WI38 (cell line): Measurements from ENCODE around the gene CACHD1.

Experiments used
- H3K4me3 ChIP-seq: 2 replicates; pipeline ENCODE4 v1.5.1; 2011; ENCODE audit warnings: low read depth, mild to moderate bottlenecking, control low read depth, low read length
- CTCF ChIP-seq: IDR thresholded peaks from 2 replicates; pipeline ENCODE4 v1.5.1; 2012; ENCODE audit warnings: low read depth, mild to moderate bottlenecking, control low read depth, low read length

CACHD1 gene

DNA sequence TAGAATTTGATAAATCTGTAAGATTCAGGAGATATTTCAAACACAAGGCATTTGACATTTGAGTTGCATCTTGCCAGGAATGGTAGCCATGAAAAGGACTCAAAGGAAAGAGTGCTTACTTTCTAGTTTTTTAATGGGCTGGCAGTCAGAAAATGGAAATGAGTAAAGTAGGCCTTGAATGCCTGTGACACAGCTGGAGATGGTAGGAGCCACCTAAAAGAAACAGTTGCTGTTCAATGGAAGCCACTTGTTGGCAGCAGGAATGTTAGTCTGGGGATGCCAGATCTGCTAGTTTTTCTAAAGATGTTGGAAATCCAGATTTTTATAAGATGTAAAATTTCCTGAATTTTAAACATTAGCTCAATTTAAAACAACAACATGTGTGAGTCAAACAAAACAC, 43.6 kb downstream of the CACHD1 start:
- TF ChIP-seq CTCF, result no peak
- no peak overlapping the region for H3K4me3 ChIP-seq

DNA sequence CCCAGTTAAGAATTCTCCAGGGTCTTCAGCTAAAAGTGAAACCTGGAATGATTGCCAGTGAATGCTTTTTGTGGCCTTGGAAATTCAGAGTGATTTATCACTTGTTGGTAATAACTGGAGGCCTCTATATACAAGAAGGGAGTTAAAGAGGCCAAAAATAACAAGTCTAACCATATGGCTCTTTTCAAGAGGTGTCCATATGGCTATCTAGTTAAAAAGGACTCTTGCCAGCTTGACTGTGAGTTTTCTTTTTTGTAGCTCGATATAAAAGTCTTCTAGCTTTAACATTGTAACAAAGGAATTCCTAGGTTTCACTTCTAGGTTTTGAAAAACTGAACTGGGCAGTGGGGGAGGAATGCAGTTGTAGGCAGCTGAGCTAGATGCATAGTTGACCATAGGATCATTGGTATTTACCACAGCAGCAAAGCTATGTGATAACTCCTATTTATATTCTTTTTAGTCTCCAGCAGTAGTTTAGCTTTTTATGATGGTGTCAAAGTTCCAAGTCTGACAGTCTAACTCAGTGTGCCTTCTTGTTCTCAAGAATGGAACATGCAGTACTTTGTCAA, 44.4 kb downstream of the CACHD1 start:
- no peak overlapping the region for H3K4me3 ChIP-seq
- no peak for TF ChIP-seq CTCF

DNA sequence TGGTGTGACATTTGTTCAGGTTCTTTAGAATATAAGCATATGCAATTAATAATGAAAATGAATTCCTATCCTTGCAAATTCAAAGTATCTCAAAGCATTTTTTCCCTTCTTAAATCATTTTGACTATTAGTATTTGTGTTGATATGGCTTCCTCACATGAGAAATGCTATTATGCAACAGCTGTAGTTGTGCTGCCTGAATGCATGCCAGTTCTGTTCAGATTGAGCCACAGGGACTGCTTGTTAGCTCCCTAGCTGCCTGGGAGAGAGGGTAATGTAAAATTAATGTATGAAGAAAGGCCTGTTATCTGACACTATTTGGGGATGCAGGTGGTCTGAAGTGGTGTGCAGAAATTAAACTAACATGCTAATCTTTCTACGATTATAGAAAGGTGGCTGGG, 45.5 kb downstream of the CACHD1 start:
- no peak overlapping the region for H3K4me3 ChIP-seq
- no peak for TF ChIP-seq CTCF

DNA sequence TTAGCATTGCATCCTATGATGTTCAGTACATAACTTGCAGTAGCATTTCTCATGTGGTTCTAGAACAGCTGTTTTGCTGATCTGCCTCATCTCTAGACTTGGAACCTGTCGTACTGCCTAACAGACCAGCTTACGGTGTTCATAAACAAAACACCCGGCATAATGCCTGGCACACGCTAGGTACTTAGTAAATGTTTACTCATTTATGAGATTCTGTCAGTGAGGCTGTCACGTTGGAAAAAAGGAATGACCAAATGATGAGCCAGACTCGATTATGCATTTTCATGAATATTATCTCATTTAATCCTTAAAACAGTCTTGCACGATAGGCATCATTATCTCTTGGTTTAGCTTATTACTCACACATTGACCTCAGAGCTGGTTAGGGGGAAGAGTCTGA, 46.4 kb downstream of the CACHD1 start:
- H3K4me3 ChIP-seq, result no peak overlapping the region
- no peak for TF ChIP-seq CTCF

- no peak for TF ChIP-seq CTCF
These were observed 47.1 kb downstream of the CACHD1 start for GRCh38 chr1:64516803-64517568.

GRCh38 chr1:64517640-64518039, 47.7 kb downstream of the CACHD1 start:
- no peak for TF ChIP-seq CTCF

More at GRCh38 chr1:64516803-64517568, 47.1 kb downstream of the CACHD1 start:
- H3K4me3 ChIP-seq, result no peak overlapping the region

GRCh38 chr1:64518692-64519481, 49.0 kb downstream of the CACHD1 start:
- H3K4me3 ChIP-seq, result no peak overlapping the region
- TF ChIP-seq CTCF, result no peak

More at GRCh38 chr1:64517640-64518039, 47.7 kb downstream of the CACHD1 start:
- H3K4me3 ChIP-seq, result no peak overlapping the region
